IMR-90 (cell line): ENCODE data around the gene TDRD1.
"Not testable (repeated sequence)": the region's sequence is repeated elsewhere in the genome, so short reads cannot be mapped to it uniquely, and the experiment has no call there.

ENCODE experiments used
- BHLHE40 ChIP-seq: fragments of 150-350 bp; IDR thresholded peaks from 2 replicates; pipeline ENCODE4 v1.6.1; 2016; ENCODE audit warnings: mild to moderate bottlenecking, low read depth, low read length
- FOS ChIP-seq: fragments of 150-350 bp; IDR thresholded peaks from 2 replicates; pipeline ENCODE4 v1.6.1; 2016; ENCODE audit warnings: low read depth, low read length
- MAZ ChIP-seq: IDR thresholded peaks from 2 replicates; pipeline ENCODE4 v1.6.1; 2012; ENCODE audit warnings: low read depth, mild to moderate bottlenecking, low read length, improper control_type of control experiment, moderate library complexity, borderline replicate concordance
- POLR2A ChIP-seq: IDR thresholded peaks from 2 replicates; pipeline ENCODE4 v1.6.1; 2012; ENCODE audit warnings: mild to moderate bottlenecking, low read depth, low read length
- RAD21 ChIP-seq: IDR thresholded peaks from 2 replicates; pipeline ENCODE4 v1.6.1; 2012; ENCODE audit warnings: low read length, improper control_type of control experiment
- SMC3 ChIP-seq: fragments of 150-350 bp; IDR thresholded peaks from 2 replicates; pipeline ENCODE4 v1.6.1; 2016; ENCODE audit warnings: low read depth, mild to moderate bottlenecking, antibody characterized with exemption, low read length, moderate library complexity
- TF ChIP-seq, protein P1 (sequence below): conservative IDR thresholded peaks from 2 replicates; pipeline ENCODE4 v1.5.1; 2012; ENCODE audit warnings: mild to moderate bottlenecking, low read depth, low read length, improper control_type of control experiment

DNA sequence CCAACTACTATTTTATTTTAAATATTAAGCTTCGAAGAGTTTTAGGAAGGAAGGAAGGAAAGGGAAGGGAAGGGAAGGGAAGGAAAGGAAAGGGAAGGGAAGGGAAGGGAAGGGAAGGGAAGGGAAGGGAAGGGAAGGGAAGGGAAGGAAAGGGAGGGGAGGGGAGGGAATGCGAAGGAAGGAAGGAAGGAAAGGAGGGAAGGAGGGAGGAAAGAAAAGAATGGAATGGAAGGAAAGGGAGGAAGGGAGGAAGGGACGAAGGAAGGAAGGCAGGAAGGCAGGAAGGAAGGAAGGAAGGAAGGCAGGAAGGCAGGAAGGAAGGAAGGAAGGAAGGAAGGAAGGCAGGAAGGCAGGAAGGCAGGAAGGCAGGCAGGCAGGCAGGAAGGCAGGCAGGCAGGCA is 29.7 kb upstream of the TDRD1 start:
- TF ChIP-seq MAZ, POLR2A, RAD21, FOS, SMC3, BHLHE40: not testable (repeated sequence)
- TF ChIP-seq, protein P1, sequence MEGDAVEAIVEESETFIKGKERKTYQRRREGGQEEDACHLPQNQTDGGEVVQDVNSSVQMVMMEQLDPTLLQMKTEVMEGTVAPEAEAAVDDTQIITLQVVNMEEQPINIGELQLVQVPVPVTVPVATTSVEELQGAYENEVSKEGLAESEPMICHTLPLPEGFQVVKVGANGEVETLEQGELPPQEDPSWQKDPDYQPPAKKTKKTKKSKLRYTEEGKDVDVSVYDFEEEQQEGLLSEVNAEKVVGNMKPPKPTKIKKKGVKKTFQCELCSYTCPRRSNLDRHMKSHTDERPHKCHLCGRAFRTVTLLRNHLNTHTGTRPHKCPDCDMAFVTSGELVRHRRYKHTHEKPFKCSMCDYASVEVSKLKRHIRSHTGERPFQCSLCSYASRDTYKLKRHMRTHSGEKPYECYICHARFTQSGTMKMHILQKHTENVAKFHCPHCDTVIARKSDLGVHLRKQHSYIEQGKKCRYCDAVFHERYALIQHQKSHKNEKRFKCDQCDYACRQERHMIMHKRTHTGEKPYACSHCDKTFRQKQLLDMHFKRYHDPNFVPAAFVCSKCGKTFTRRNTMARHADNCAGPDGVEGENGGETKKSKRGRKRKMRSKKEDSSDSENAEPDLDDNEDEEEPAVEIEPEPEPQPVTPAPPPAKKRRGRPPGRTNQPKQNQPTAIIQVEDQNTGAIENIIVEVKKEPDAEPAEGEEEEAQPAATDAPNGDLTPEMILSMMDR, result not testable (repeated sequence)
